SK-N-SH treated with all-trans-retinoic acid at 6 μM for 48 hours (cell line): Measurements from ENCODE around the gene RBM47.
"Not testable (repeated sequence)": the region's sequence is repeated elsewhere in the genome, so short reads cannot be mapped to it uniquely, and the experiment has no call there.

Experiments used
- ATAC-seq: fragments of 200-7000 bp; cut with Tn5 transposase; 3 replicates; pipeline ENCODE4 v1.9.1; 2020; ENCODE audit warnings: mild to moderate bottlenecking, moderate library complexity
- ARNTL ChIP-seq: fragments of 450-650 bp; formaldehyde crosslinking; IDR thresholded peaks from 2 replicates; pipeline ENCODE4 v1.5.0; 2020; ENCODE audit warnings: low read depth, mild to moderate bottlenecking, moderate library complexity, borderline replicate concordance
- BACH2 ChIP-seq: fragments of 250-450 bp; sonication (Bioruptor Pico); IDR thresholded peaks from 2 replicates; pipeline ENCODE4 v1.9.0; 2021; ENCODE audit warnings: mild to moderate bottlenecking, borderline replicate concordance
- CREB5 ChIP-seq: fragments of 250-450 bp; sonication (Bioruptor Pico); IDR thresholded peaks from 2 replicates; pipeline ENCODE4 v1.5.1; 2020; ENCODE audit warnings: low read depth, mild to moderate bottlenecking, moderate library complexity
- CSDC2 ChIP-seq: fragments of 250-450 bp; sonication (Bioruptor Pico); IDR thresholded peaks from 2 replicates; pipeline ENCODE4 v1.5.0; 2020; ENCODE audit warnings: mild to moderate bottlenecking, moderate library complexity
- CSRNP3 ChIP-seq: fragments of 250-450 bp; sonication (Bioruptor Pico); IDR thresholded peaks from 2 replicates; pipeline ENCODE4 v1.5.1; 2021; ENCODE audit warnings: mild to moderate bottlenecking, moderate library complexity
- ESRRG ChIP-seq: fragments of 250-450 bp; sonication (Bioruptor Pico); IDR thresholded peaks from 2 replicates; pipeline ENCODE4 v1.6.1; 2021; ENCODE audit warnings: mild to moderate bottlenecking
- ISL1 ChIP-seq: fragments of 250-450 bp; sonication (Bioruptor Pico); IDR thresholded peaks from 2 replicates; pipeline ENCODE4 v2.1.2; 2022; ENCODE audit warnings: mild to moderate bottlenecking, moderate library complexity
- OSR1 ChIP-seq: fragments of 250-450 bp; sonication (Bioruptor Pico); IDR thresholded peaks from 2 replicates; pipeline ENCODE4 v1.8.0; 2022; ENCODE audit warnings: moderate library complexity, mild to moderate bottlenecking, inconsistent platforms
- POU6F1 ChIP-seq: fragments of 250-450 bp; sonication (Bioruptor Pico); IDR thresholded peaks from 2 replicates; pipeline ENCODE4 v1.8.0; 2021; ENCODE audit warnings: low read depth, mild to moderate bottlenecking, moderate library complexity, borderline replicate concordance
- PPARA ChIP-seq: fragments of 250-450 bp; sonication (Bioruptor Pico); IDR thresholded peaks from 2 replicates; pipeline ENCODE4 v1.5.0; 2020; ENCODE audit warnings: mild to moderate bottlenecking, borderline replicate concordance
- RARB ChIP-seq: fragments of 250-450 bp; sonication (Bioruptor Pico); IDR thresholded peaks from 2 replicates; pipeline ENCODE4 v1.8.0; 2021; ENCODE audit warnings: mild to moderate bottlenecking, moderate library complexity
- SNAI2 ChIP-seq: fragments of 250-450 bp; sonication (Bioruptor Pico); IDR thresholded peaks from 2 replicates; pipeline ENCODE4 v1.5.0; 2020; ENCODE audit warnings: mild to moderate bottlenecking, moderate library complexity
- TCF4 ChIP-seq: fragments of 250-450 bp; sonication (Bioruptor Pico); IDR thresholded peaks from 2 replicates; pipeline ENCODE4 v1.8.0; 2021; ENCODE audit warnings: mild to moderate bottlenecking, moderate library complexity, borderline replicate concordance
- TOX ChIP-seq: fragments of 250-450 bp; sonication (Bioruptor Pico); IDR thresholded peaks from 2 replicates; pipeline ENCODE4 v1.8.0; 2021; ENCODE audit warnings: mild to moderate bottlenecking, moderate library complexity, borderline replicate concordance
- TSHZ2 ChIP-seq: fragments of 250-450 bp; sonication (Bioruptor Pico); IDR thresholded peaks from 2 replicates; pipeline ENCODE4 v1.5.0; 2020; ENCODE audit warnings: mild to moderate bottlenecking, moderate library complexity
- ZC3H10 ChIP-seq: fragments of 250-450 bp; sonication (Bioruptor Pico); IDR thresholded peaks from 2 replicates; pipeline ENCODE4 v1.5.1; 2021; ENCODE audit warnings: mild to moderate bottlenecking, moderate library complexity
- ZFP3 ChIP-seq: fragments of 250-450 bp; sonication (Bioruptor Pico); IDR thresholded peaks from 2 replicates; pipeline ENCODE4 v1.5.0; 2020; ENCODE audit warnings: mild to moderate bottlenecking, moderate library complexity
- ZFP30 ChIP-seq: fragments of 450-650 bp; formaldehyde crosslinking; IDR thresholded peaks from 2 replicates; pipeline ENCODE4 v1.5.0; 2022; ENCODE audit warnings: mild to moderate bottlenecking, moderate library complexity
- ZNF565 ChIP-seq: fragments of 450-650 bp; formaldehyde crosslinking; conservative IDR thresholded peaks from 2 replicates; pipeline ENCODE4 v1.5.0; 2020; ENCODE audit warnings: low read depth, mild to moderate bottlenecking, moderate library complexity
- ZNF8 ChIP-seq: fragments of 450-650 bp; formaldehyde crosslinking; IDR thresholded peaks from 2 replicates; pipeline ENCODE4 v1.5.0; 2020; ENCODE audit warnings: mild to moderate bottlenecking, moderate library complexity

RBM47 gene

GRCh38 chr4:40555176-40555900, 74.3 kb downstream of the RBM47 start:
- no peak for TF ChIP-seq ISL1 (CRISPR knock-in tag)
- no peak for TF ChIP-seq TOX
- TF ChIP-seq ZNF565 (CRISPR knock-in tag): no peak
- TF ChIP-seq RARB: no peak
- TF ChIP-seq CSDC2: no peak
- TF ChIP-seq BACH2 (CRISPR knock-in tag): no peak
- no peak for TF ChIP-seq ZNF8 (CRISPR knock-in tag)
- TF ChIP-seq POU6F1 (CRISPR knock-in tag): no peak
- TF ChIP-seq SNAI2 (CRISPR knock-in tag): no peak
- no peak for TF ChIP-seq ARNTL (CRISPR knock-in tag)
- no peak for TF ChIP-seq TSHZ2 (CRISPR knock-in tag)
- no peak for TF ChIP-seq CSRNP3
- no peak for TF ChIP-seq TCF4
- no peak for TF ChIP-seq OSR1 (CRISPR knock-in tag)
- no peak for TF ChIP-seq ESRRG (CRISPR knock-in tag)
- TF ChIP-seq CREB5 (CRISPR knock-in tag): no peak
- no peak for TF ChIP-seq ZFP30 (CRISPR knock-in tag)
- no peak for ATAC-seq

- ATAC-seq: not testable (repeated sequence)
Measured at GRCh38 chr4:40554641-40555040, 75.0 kb downstream of the RBM47 start.

- TF ChIP-seq OSR1 (CRISPR knock-in tag) (no peak), POU6F1 (CRISPR knock-in tag) (no peak), ESRRG (CRISPR knock-in tag) (no peak), TOX (no peak), ZNF565 (CRISPR knock-in tag) (no peak), SNAI2 (CRISPR knock-in tag) (no peak), ZC3H10 (CRISPR knock-in tag) (no peak), PPARA (no peak), ISL1 (CRISPR knock-in tag) (no peak), ZNF8 (CRISPR knock-in tag) (no peak), ZFP3 (CRISPR knock-in tag) (no peak), ARNTL (CRISPR knock-in tag) (no peak), TSHZ2 (CRISPR knock-in tag) (no peak)
- ATAC-seq: no peak
Measured at GRCh38 chr4:40553995-40554394, 75.7 kb downstream of the RBM47 start.
